ENCODE data around the gene CRYAA. TPM values are rescaled to one million over a fixed set of nuclear protein-coding genes. Genes with fewer than 3 reads are reported as not detected.
"Not testable (repeated sequence)": the region's sequence is repeated elsewhere in the genome, so short reads cannot be mapped to it uniquely, and the experiment has no call there.

The CRYAA gene
- total RNA-seq, result not detected

GRCh38 chr21:43168708-43169107, at the start of gene CRYAA:
Gene CRYAA (plus strand): TSS chr21:43169008. CDS start chr21:43169100, 92 bp downstream.
- intact Hi-C loops (cut with DNase I); H3K27me3 ChIP-seq (replicated peaks; ENCODE audit: insufficient read depth); H3K36me3 ChIP-seq; DNase-seq (ENCODE audit: low spot score); H3K9me3 ChIP-seq; H3K4me3 ChIP-seq; H3K4me1 ChIP-seq (replicated peaks); H3K27ac ChIP-seq: not testable (repeated sequence)
- WGBS, result no CpG with 5 or more reads among the region's 16 CpGs

GRCh38 chr21:43130094-43130493, 38.7 kb upstream of the CRYAA start:
- no CpG with 5 or more reads among the region's 7 CpGs for WGBS
- intact Hi-C loops (cut with DNase I); H3K9me3 ChIP-seq; H3K36me3 ChIP-seq; H3K27ac ChIP-seq; DNase-seq (ENCODE audit: low spot score); H3K4me1 ChIP-seq (replicated peaks); H3K4me3 ChIP-seq; H3K27me3 ChIP-seq (replicated peaks; ENCODE audit: insufficient read depth): not testable (repeated sequence)

- no CpG with 5 or more reads among the region's 10 CpGs for WGBS
Measured at GRCh38 chr21:43134520-43134919, 34.3 kb upstream of the CRYAA start.

GRCh38 chr21:43138944-43139343, 29.9 kb upstream of the CRYAA start:
- DNase-seq (ENCODE audit: low spot score); H3K4me3 ChIP-seq; intact Hi-C loops (cut with DNase I); H3K4me1 ChIP-seq (replicated peaks); H3K27ac ChIP-seq; H3K36me3 ChIP-seq; H3K9me3 ChIP-seq; H3K27me3 ChIP-seq (replicated peaks; ENCODE audit: insufficient read depth): not testable (repeated sequence)
- WGBS, result no CpG with 5 or more reads among the region's 8 CpGs

More at GRCh38 chr21:43134520-43134919, 34.3 kb upstream of the CRYAA start:
- H3K9me3 ChIP-seq; H3K36me3 ChIP-seq; H3K4me1 ChIP-seq (replicated peaks); intact Hi-C loops (cut with DNase I); H3K4me3 ChIP-seq; DNase-seq (ENCODE audit: low spot score); H3K27me3 ChIP-seq (replicated peaks; ENCODE audit: insufficient read depth); H3K27ac ChIP-seq: not testable (repeated sequence)

- DNase-seq (ENCODE audit: low spot score); H3K27me3 ChIP-seq (replicated peaks; ENCODE audit: insufficient read depth); H3K4me3 ChIP-seq; H3K27ac ChIP-seq; intact Hi-C loops (cut with DNase I); H3K9me3 ChIP-seq; H3K36me3 ChIP-seq; H3K4me1 ChIP-seq (replicated peaks): not testable (repeated sequence)
- no CpG with 5 or more reads among the region's 17 CpGs for WGBS
Measured at GRCh38 chr21:43141407-43141806, 27.4 kb upstream of the CRYAA start.

GRCh38 chr21:43146637-43147036, 22.2 kb upstream of the CRYAA start:
- H3K9me3 ChIP-seq; H3K36me3 ChIP-seq; H3K27me3 ChIP-seq (replicated peaks; ENCODE audit: insufficient read depth); H3K27ac ChIP-seq; intact Hi-C loops (cut with DNase I); H3K4me1 ChIP-seq (replicated peaks); H3K4me3 ChIP-seq; DNase-seq (ENCODE audit: low spot score): not testable (repeated sequence)
- WGBS, result no CpG with 5 or more reads among the region's 12 CpGs

GRCh38 chr21:43147999-43148398, 20.8 kb upstream of the CRYAA start:
- H3K27me3 ChIP-seq (replicated peaks; ENCODE audit: insufficient read depth); H3K9me3 ChIP-seq; H3K36me3 ChIP-seq; H3K27ac ChIP-seq; DNase-seq (ENCODE audit: low spot score); H3K4me3 ChIP-seq; intact Hi-C loops (cut with DNase I); H3K4me1 ChIP-seq (replicated peaks): not testable (repeated sequence)
- WGBS, result no CpG with 5 or more reads among the region's 7 CpGs

GRCh38 chr21:43149344-43149743, 19.5 kb upstream of the CRYAA start:
- WGBS, result no CpG with 5 or more reads among the region's 11 CpGs
- H3K4me3 ChIP-seq; H3K27ac ChIP-seq; H3K9me3 ChIP-seq; H3K36me3 ChIP-seq; DNase-seq (ENCODE audit: low spot score); H3K27me3 ChIP-seq (replicated peaks; ENCODE audit: insufficient read depth); H3K4me1 ChIP-seq (replicated peaks); intact Hi-C loops (cut with DNase I): not testable (repeated sequence)

GRCh38 chr21:43153601-43154000, 15.2 kb upstream of the CRYAA start:
- H3K36me3 ChIP-seq; H3K9me3 ChIP-seq; intact Hi-C loops (cut with DNase I); H3K27ac ChIP-seq; H3K4me1 ChIP-seq (replicated peaks); H3K27me3 ChIP-seq (replicated peaks; ENCODE audit: insufficient read depth); H3K4me3 ChIP-seq; DNase-seq (ENCODE audit: low spot score): not testable (repeated sequence)
- WGBS, result no CpG with 5 or more reads among the region's 33 CpGs

- H3K4me3 ChIP-seq; DNase-seq (ENCODE audit: low spot score); H3K4me1 ChIP-seq (replicated peaks); H3K36me3 ChIP-seq; H3K9me3 ChIP-seq; H3K27ac ChIP-seq; H3K27me3 ChIP-seq (replicated peaks; ENCODE audit: insufficient read depth); intact Hi-C loops (cut with DNase I): not testable (repeated sequence)
- WGBS, result 84% methylated on average over 3 of the region's 31 CpGs
Measured at GRCh38 chr21:43159279-43160175, 9.3 kb upstream of the CRYAA start.

- WGBS, result no CpG with 5 or more reads among the region's 24 CpGs
- intact Hi-C loops (cut with DNase I), result not testable (repeated sequence)
Measured at GRCh38 chr21:43161826-43162707, 6.7 kb upstream of the CRYAA start.

GRCh38 chr21:43162708-43163205, 6.1 kb upstream of the CRYAA start:
- H3K4me3 ChIP-seq; H3K27me3 ChIP-seq (replicated peaks; ENCODE audit: insufficient read depth); H3K27ac ChIP-seq; H3K4me1 ChIP-seq (replicated peaks); H3K36me3 ChIP-seq; intact Hi-C loops (cut with DNase I); DNase-seq (ENCODE audit: low spot score); H3K9me3 ChIP-seq: not testable (repeated sequence)
- WGBS, result no CpG with 5 or more reads among the region's 9 CpGs

More at GRCh38 chr21:43161826-43162707, 6.7 kb upstream of the CRYAA start:
- H3K9me3 ChIP-seq; H3K27ac ChIP-seq; H3K4me3 ChIP-seq; H3K27me3 ChIP-seq (replicated peaks; ENCODE audit: insufficient read depth); H3K4me1 ChIP-seq (replicated peaks); DNase-seq (ENCODE audit: low spot score); H3K36me3 ChIP-seq: not testable (repeated sequence)

Measured in prostate gland (tissue), 2 donors.